Stimulated activated CD4-positive, alpha-beta T cell treated with anti-CD3 and anti-CD28 coated beads, Interleukin-1b, Interleukin-23, amount 100 ng/mL, for 48 hours (primary cell): Measurements from ENCODE around the gene CYRIA.

Experiments
- DNase-seq: peaks from one replicate; pipeline ENCODE4 v3.0.0-alpha.2; 2020

CYRIA gene

GRCh38 chr2:16626997-16627605 lies 38.5 kb downstream of the CYRIA start:
- no peak for DNase-seq

GRCh38 chr2:16626497-16626896 lies 39.1 kb downstream of the CYRIA start:
- DNase-seq = no peak

GRCh38 chr2:16625759-16626158 lies 39.9 kb downstream of the CYRIA start:
- DNase-seq = no peak

GRCh38 chr2:16625201-16625729 lies 40.4 kb downstream of the CYRIA start:
- DNase-seq = no peak

GRCh38 chr2:16624436-16624780 lies 41.2 kb downstream of the CYRIA start:
- no peak for DNase-seq

GRCh38 chr2:16623564-16624435 lies 41.8 kb downstream of the CYRIA start:
- DNase-seq = no peak

- no peak for DNase-seq
Measured at GRCh38 chr2:16623031-16623430, 42.6 kb downstream of the CYRIA start.

- no peak for DNase-seq
Measured at GRCh38 chr2:16622399-16622968, 43.1 kb downstream of the CYRIA start.

- DNase-seq = no peak
Measured at GRCh38 chr2:16621316-16621715, 44.3 kb downstream of the CYRIA start.

GRCh38 chr2:16620590-16620989 lies 45.0 kb downstream of the CYRIA start:
- DNase-seq = no peak

GRCh38 chr2:16619576-16620245 lies 45.9 kb downstream of the CYRIA start:
- no peak for DNase-seq

GRCh38 chr2:16617282-16618266 lies 48.1 kb downstream of the CYRIA start:
- no peak for DNase-seq
